Endodermal cell (in vitro differentiated cells): Measurements from ENCODE around the gene MAB21L2. TPM values are rescaled to one million over a fixed set of nuclear protein-coding genes. Genes with fewer than 3 reads are reported as not detected.

Source experiments
- DNase-seq: peaks from one replicate; pipeline ENCODE4 v3.0.0-alpha.2; 2017
- H3K27ac ChIP-seq: 2 replicates; pipeline ENCODE4 v1.5.1; 2013; ENCODE audit warnings: mild to moderate bottlenecking, low read depth, low read length, moderate library complexity
- H3K27me3 ChIP-seq: 2 replicates; pipeline ENCODE4 v1.6.1; 2013; ENCODE audit warnings: mild to moderate bottlenecking, low read length, moderate library complexity; ENCODE audit not compliant: insufficient read depth, control insufficient read depth, poor library complexity, severe bottlenecking
- H3K36me3 ChIP-seq: 2 replicates; pipeline ENCODE4 v1.7.0; 2013; ENCODE audit warnings: mild to moderate bottlenecking, low read length, moderate library complexity; ENCODE audit not compliant: control insufficient read depth, insufficient read depth
- H3K4me1 ChIP-seq: one replicate; pipeline ENCODE4 v1.7.0; 2013; ENCODE audit warnings: low read length; ENCODE audit not compliant: control insufficient read depth, insufficient read depth
- H3K4me3 ChIP-seq: 2 replicates; pipeline ENCODE4 v1.5.1; 2013; ENCODE audit warnings: mild to moderate bottlenecking, low read length, moderate library complexity
- H3K9ac ChIP-seq: 2 replicates; pipeline ENCODE4 v1.6.1; 2013; ENCODE audit warnings: mild to moderate bottlenecking, low read length, moderate library complexity; ENCODE audit not compliant: poor library complexity, severe bottlenecking; ENCODE audit errors: extremely low read depth
- H3K9me3 ChIP-seq: 2 replicates; pipeline ENCODE4 v1.6.1; 2013; ENCODE audit warnings: mild to moderate bottlenecking, low read length, moderate library complexity; ENCODE audit not compliant: control insufficient read depth
- H3K27ac Mint-ChIP-seq: 2 replicates; pipeline ENCODE4 v1.8.0; 2020; ENCODE audit warnings: mixed read lengths
- H3K27me3 Mint-ChIP-seq: 2 replicates; pipeline ENCODE4 v1.8.0; 2021; ENCODE audit warnings: mild to moderate bottlenecking, mixed read lengths; ENCODE audit not compliant: insufficient read depth
- H3K36me3 Mint-ChIP-seq: 2 replicates; pipeline ENCODE4 v1.8.0; 2020; ENCODE audit warnings: low read depth, mixed read lengths
- H3K4me1 Mint-ChIP-seq: 2 replicates; pipeline ENCODE4 v1.8.0; 2020; ENCODE audit warnings: mixed read lengths
- H3K4me3 Mint-ChIP-seq: 2 replicates; pipeline ENCODE4 v1.8.0; 2020; ENCODE audit warnings: mild to moderate bottlenecking, moderate library complexity, mixed read lengths
- H3K9me3 Mint-ChIP-seq: 2 replicates; pipeline ENCODE4 v1.8.0; 2020; ENCODE audit warnings: mild to moderate bottlenecking, mixed read lengths
- WGBS, 2 experiments: methylation state at CpG; one replicate each; pipeline versions ENCODE4 v1.1.5 to v1.1.7; 2013; ENCODE audit warnings: missing lambda C conversion rate in 2 of 2, mixed read lengths in 1 of 2; ENCODE audit not compliant: insufficient coverage in 1 of 2, insufficient read length in 1 of 2; 5-methylcytosine and 5-hydroxymethylcytosine counted together
- total RNA-seq, 2 donors: library from RNA; stranded (reverse); fragmentation: NEBNext Ultra II Directional in 1 of 2; extraction: Animal tissue kit (Norgen Biotek cat#: 25700) in 1 of 2; gene quantifications; 2 replicates in 1 of 2; 3 replicates in 1 of 2; pipeline ENCODE4 v1.2.1, GENCODE V29; 2021
- TF ChIP-seq, protein P1 (sequence below): fragments of 200-600 bp; sonication (generic); conservative IDR thresholded peaks from 2 replicates; pipeline ENCODE4 v1.5.0; 2021; ENCODE audit warnings: antibody characterized with exemption, mild to moderate bottlenecking

MAB21L2 gene
- total RNA-seq, 2 donors from 2014 or later, result not detected

GRCh38 chr4:150584111-150584915 lies 2.4 kb downstream of the MAB21L2 start:
- Mint-ChIP-seq H3K27me3 (peaks cover 75% of the 10 kb centered on the region), H3K36me3 (no peaks in the 10 kb centered on the region), H3K27ac (no peak overlapping the region), H3K9me3 (no peaks in the 10 kb centered on the region), H3K4me3 (peak overlapping the region; percentile 68), H3K4me1 (peaks cover 27% of the 10 kb centered on the region)
- Histone ChIP-seq H3K27ac (no peak overlapping the region), H3K36me3 (peaks cover 13% of the 10 kb centered on the region), H3K4me1 (peaks cover 2% of the 10 kb centered on the region), H3K9ac (no peak overlapping the region), H3K27me3 (peaks cover 70% of the 10 kb centered on the region), H3K9me3 (no peaks in the 10 kb centered on the region), H3K4me3 (peak overlapping the region; percentile 79)
- TF ChIP-seq, protein P1, sequence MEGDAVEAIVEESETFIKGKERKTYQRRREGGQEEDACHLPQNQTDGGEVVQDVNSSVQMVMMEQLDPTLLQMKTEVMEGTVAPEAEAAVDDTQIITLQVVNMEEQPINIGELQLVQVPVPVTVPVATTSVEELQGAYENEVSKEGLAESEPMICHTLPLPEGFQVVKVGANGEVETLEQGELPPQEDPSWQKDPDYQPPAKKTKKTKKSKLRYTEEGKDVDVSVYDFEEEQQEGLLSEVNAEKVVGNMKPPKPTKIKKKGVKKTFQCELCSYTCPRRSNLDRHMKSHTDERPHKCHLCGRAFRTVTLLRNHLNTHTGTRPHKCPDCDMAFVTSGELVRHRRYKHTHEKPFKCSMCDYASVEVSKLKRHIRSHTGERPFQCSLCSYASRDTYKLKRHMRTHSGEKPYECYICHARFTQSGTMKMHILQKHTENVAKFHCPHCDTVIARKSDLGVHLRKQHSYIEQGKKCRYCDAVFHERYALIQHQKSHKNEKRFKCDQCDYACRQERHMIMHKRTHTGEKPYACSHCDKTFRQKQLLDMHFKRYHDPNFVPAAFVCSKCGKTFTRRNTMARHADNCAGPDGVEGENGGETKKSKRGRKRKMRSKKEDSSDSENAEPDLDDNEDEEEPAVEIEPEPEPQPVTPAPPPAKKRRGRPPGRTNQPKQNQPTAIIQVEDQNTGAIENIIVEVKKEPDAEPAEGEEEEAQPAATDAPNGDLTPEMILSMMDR, result no peak
- WGBS, 2 experiments, result 0 to 24% methylated on average over 1 to 10 of the region's 11 CpGs
- DNase-seq, result no peak

GRCh38 chr4:150585611-150586010 lies 3.7 kb downstream of the MAB21L2 start:
- H3K4me3 ChIP-seq, result no peak overlapping the region
- H3K9me3 Mint-ChIP-seq, result no peaks in the 10 kb centered on the region
- no peak overlapping the region for H3K27ac Mint-ChIP-seq
- no peak overlapping the region for H3K4me3 Mint-ChIP-seq
- no peaks in the 10 kb centered on the region for H3K36me3 Mint-ChIP-seq
- TF ChIP-seq, protein P1, result no peak
- WGBS, 2 experiments, result 100% methylated on average over 1 of the region's 1 CpG; no CpG with 5 or more reads in 1 of the 2 experiments
- no peaks in the 10 kb centered on the region for H3K9me3 ChIP-seq
- no peaks in the 10 kb centered on the region for H3K4me1 ChIP-seq
- peaks cover 26% of the 10 kb centered on the region for H3K36me3 ChIP-seq
- peaks cover 58% of the 10 kb centered on the region for H3K27me3 ChIP-seq
- no peak for DNase-seq
- peaks cover 27% of the 10 kb centered on the region for H3K4me1 Mint-ChIP-seq
- H3K27ac ChIP-seq, result no peak overlapping the region
- H3K9ac ChIP-seq, result no peak overlapping the region
- peaks cover 66% of the 10 kb centered on the region for H3K27me3 Mint-ChIP-seq

- H3K36me3 ChIP-seq, result peaks cover 27% of the 10 kb centered on the region
- TF ChIP-seq, protein P1, result no peak
- no peak for DNase-seq
- H3K4me3 Mint-ChIP-seq, result no peak overlapping the region
- peaks cover 33% of the 10 kb centered on the region for H3K4me1 Mint-ChIP-seq
- H3K9ac ChIP-seq, result no peak overlapping the region
- peaks cover 61% of the 10 kb centered on the region for H3K27me3 Mint-ChIP-seq
- no peak overlapping the region for H3K27ac ChIP-seq
- H3K9me3 Mint-ChIP-seq, result no peaks in the 10 kb centered on the region
- no peak overlapping the region for H3K27ac Mint-ChIP-seq
- peaks cover 3% of the 10 kb centered on the region for H3K4me1 ChIP-seq
- H3K27me3 ChIP-seq, result peaks cover 51% of the 10 kb centered on the region
- H3K4me3 ChIP-seq, result no peak overlapping the region
- no peaks in the 10 kb centered on the region for H3K9me3 ChIP-seq
- H3K36me3 Mint-ChIP-seq, result no peaks in the 10 kb centered on the region
Observed at GRCh38 chr4:150586162-150586810, 4.3 kb downstream of the MAB21L2 start.
